Effector memory CD8-positive, alpha-beta T cell (primary cell): ENCODE data around the gene GLRA3.

Experiments used
- ATAC-seq: fragments of 150-1000 bp; cut with Tn5 transposase; replicated peaks from 2 replicates; pipeline ENCODE4 v1.10.0; 2021; ENCODE audit warnings: mild to moderate bottlenecking, moderate library complexity
- DNase-seq, 3 experiments: peaks; one replicate each; pipeline ENCODE4 v3.0.0; 2021
- H3K27ac Mint-ChIP-seq, 2 donors: one replicate each; pipeline ENCODE4 v1.8.0; 2022; ENCODE audit warnings: mild to moderate bottlenecking in 2 of 2, mixed read lengths in 2 of 2, moderate library complexity in 2 of 2
- H3K27me3 Mint-ChIP-seq, 2 donors: one replicate each; pipeline ENCODE4 v1.8.0; 2022; ENCODE audit warnings: mixed read lengths in 2 of 2
- H3K36me3 Mint-ChIP-seq: one replicate; pipeline ENCODE4 v1.8.0; 2022; ENCODE audit warnings: mild to moderate bottlenecking, moderate library complexity, mixed read lengths; ENCODE audit not compliant: insufficient read depth
- H3K4me1 Mint-ChIP-seq, 2 donors: one replicate each; pipeline ENCODE4 v1.8.0; 2022; ENCODE audit warnings: low read depth in 2 of 2, mixed read lengths in 2 of 2
- H3K4me3 Mint-ChIP-seq, 2 donors: one replicate each; pipeline ENCODE4 v1.8.0; 2022; ENCODE audit warnings: mild to moderate bottlenecking in 2 of 2, mixed read lengths in 2 of 2, moderate library complexity in 2 of 2
- H3K9me3 Mint-ChIP-seq, 2 donors: one replicate each; pipeline ENCODE4 v1.8.0; 2022; ENCODE audit warnings: mixed read lengths in 2 of 2

GLRA3 gene

DNA sequence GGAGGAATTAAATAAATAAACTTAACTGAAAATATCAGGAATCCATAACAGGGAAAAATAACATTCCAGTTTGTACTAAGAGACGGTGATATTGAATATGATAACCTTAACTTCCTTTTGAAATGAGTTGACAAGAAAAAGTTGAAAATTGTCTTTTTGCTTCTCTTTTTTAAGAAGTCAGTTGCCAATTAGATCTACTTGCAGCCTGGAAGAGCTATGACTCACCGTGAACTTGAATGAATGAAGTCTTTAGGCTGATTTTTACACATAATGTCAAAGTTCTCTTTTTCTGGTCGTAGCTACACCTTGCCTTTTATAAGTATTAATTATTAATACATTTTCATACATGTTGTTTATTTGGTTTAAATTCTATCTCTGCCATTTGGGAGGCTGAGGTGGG lies 212.4 kb downstream of the GLRA3 start:
- ATAC-seq (no peak), DNase-seq (no peak)
- Mint-ChIP-seq H3K4me1 (no peaks in the 10 kb centered on the region), H3K9me3 (peaks cover 0 to 3% of the 10 kb centered on the region in 2 donors), H3K36me3 (no peaks in the 10 kb centered on the region), H3K27me3 (no peaks in the 10 kb centered on the region), H3K27ac (no peak overlapping the region), H3K4me3 (no peak overlapping the region)

DNA sequence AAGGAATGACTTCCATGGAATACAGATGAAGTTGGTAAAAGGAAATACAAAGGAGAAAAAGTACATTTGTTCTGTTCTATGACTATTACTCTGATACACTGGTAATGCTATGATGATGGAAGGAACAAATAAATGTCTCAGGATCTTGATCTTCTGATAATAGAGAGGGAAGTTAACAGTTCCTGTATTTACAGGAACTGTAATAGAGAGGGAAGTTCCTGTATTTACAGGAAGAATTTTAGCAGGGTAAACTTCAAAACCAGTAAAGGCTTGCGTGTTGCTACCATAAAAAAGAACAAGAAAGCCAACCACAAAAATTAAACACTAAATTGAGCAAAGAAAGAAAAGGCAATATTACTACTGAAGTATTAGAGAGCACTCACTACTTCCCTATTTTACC lies 215.1 kb downstream of the GLRA3 start:
- DNase-seq: no peak
- Mint-ChIP-seq H3K27me3 (no peaks in the 10 kb centered on the region), H3K9me3 (peaks cover 0 to 1% of the 10 kb centered on the region in 2 donors), H3K36me3 (no peaks in the 10 kb centered on the region), H3K27ac (no peak overlapping the region), H3K4me1 (no peaks in the 10 kb centered on the region), H3K4me3 (no peak overlapping the region)
- ATAC-seq: no peak

DNA sequence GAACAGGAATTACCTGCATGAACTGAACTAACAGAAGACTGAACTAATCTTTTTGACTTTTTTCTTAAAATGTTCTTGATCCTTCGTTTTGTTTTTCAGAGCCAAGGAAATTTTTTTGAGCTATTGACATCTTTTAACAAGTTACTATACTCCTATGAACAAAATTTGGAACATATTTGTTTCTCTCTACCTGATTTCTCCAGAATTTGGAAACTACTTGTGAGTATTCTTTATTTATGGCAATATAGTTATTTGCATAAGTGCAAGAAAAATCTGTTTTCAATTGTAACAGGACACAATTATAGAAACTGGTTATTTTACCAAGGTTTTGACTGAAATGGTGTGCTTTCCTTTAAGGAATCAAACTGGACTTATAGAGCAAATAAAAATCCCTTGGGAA lies 217.3 kb downstream of the GLRA3 start:
- DNase-seq (no peak), ATAC-seq (no peak)
- Mint-ChIP-seq H3K27ac (no peak overlapping the region), H3K27me3 (no peaks in the 10 kb centered on the region), H3K4me1 (no peaks in the 10 kb centered on the region), H3K9me3 (peaks cover 0 to 5% of the 10 kb centered on the region in 2 donors), H3K36me3 (no peaks in the 10 kb centered on the region), H3K4me3 (no peak overlapping the region)

DNA sequence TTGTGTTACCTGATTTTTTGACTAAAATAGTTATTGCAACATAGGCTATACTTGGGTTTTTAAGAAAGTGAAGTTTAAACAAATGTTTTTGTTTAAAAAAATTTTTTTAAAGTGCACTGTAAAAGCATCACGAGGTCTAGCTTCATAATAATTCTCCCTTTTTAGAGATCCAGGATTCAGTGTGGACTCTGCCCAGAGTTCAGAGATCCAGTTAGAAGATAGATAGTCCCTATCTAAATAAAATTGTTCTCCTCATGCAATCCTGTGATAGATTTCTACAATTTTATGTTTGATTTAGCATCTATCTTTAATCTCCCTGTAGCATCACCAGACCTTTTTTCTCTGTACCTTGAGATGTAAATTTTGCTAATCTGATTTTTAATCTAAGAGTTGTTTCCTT lies 221.3 kb downstream of the GLRA3 start:
- no peak for ATAC-seq
- H3K9me3 Mint-ChIP-seq: peaks cover 0 to 5% of the 10 kb centered on the region in 2 donors
- DNase-seq: no peak
- H3K36me3 Mint-ChIP-seq: no peaks in the 10 kb centered on the region
- H3K4me1 Mint-ChIP-seq: no peaks in the 10 kb centered on the region
- no peaks in the 10 kb centered on the region for H3K27me3 Mint-ChIP-seq
- H3K27ac Mint-ChIP-seq: no peak overlapping the region
- H3K4me3 Mint-ChIP-seq: no peak overlapping the region

DNA sequence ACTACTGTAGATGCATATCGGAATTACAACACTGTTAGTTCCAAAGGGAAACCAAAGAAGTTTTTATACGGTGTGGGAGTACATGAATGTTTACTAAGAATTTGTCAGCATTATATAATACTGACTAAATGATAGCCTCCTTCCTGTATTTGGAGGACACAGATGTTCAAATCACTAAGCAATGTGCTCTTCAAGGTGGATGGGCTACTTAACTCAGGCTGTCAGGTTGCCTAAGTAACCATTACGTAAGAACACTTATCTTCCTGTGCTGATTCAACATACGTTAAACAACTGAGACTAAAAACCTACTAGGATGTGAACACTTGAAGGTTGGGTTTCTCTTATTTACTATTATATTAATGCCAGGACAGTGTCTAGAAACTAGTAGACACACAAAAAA lies 224.8 kb downstream of the GLRA3 start:
- Mint-ChIP-seq H3K36me3 (no peaks in the 10 kb centered on the region), H3K9me3 (peaks cover 0 to 5% of the 10 kb centered on the region in 2 donors), H3K27ac (no peak overlapping the region), H3K4me1 (no peaks in the 10 kb centered on the region), H3K27me3 (no peaks in the 10 kb centered on the region), H3K4me3 (no peak overlapping the region)
- DNase-seq (no peak), ATAC-seq (peak; percentile 43)

DNA sequence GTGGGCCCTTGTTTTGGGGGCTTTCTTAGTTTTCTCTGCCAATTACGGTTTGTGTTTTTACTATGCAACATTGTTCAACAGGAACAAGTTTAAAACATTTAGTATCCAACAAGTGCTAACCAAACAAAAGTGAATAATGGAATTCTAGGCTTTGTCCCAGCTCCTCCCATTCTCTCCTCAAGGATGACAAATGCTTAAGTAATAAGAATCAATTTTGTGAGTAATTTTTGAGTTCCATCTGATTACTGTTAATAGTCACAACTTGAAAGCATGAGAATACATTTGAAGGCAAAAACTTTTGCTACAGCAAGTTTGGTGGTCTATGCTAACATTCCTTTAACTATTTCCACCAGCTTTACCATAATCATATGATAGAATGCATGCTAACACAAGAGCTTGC lies 228.7 kb downstream of the GLRA3 start:
- DNase-seq: no peak
- ATAC-seq: no peak
- H3K36me3 Mint-ChIP-seq: no peaks in the 10 kb centered on the region
- no peak overlapping the region for H3K4me3 Mint-ChIP-seq
- no peaks in the 10 kb centered on the region for H3K27me3 Mint-ChIP-seq
- H3K4me1 Mint-ChIP-seq: no peaks in the 10 kb centered on the region
- H3K27ac Mint-ChIP-seq: no peak overlapping the region
- H3K9me3 Mint-ChIP-seq: peaks cover 0 to 4% of the 10 kb centered on the region in 2 donors

DNA sequence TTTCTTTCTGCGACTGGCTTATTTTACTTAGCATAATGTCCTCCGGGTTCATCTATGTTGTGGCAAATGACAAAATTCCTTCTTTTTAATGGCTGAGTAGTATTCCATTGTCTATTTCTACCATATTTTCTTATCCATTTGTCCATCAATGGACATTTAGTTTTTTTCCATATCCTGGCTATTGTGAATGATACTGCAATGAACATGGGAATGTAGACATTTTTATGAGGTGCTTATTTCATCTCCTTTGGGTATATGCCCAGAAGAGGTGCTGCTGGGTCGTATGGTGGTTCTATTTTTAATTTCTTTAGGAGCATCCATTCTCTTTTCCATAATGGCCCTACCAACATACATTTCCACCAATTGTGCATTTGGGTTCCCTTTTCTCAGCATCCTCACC lies 230.2 kb downstream of the GLRA3 start:
- DNase-seq (no peak), ATAC-seq (no peak)
- Mint-ChIP-seq H3K36me3 (no peaks in the 10 kb centered on the region), H3K4me3 (no peak overlapping the region), H3K27me3 (no peaks in the 10 kb centered on the region), H3K9me3 (peaks cover 0 to 4% of the 10 kb centered on the region in 2 donors), H3K27ac (no peak overlapping the region), H3K4me1 (no peaks in the 10 kb centered on the region)

DNA sequence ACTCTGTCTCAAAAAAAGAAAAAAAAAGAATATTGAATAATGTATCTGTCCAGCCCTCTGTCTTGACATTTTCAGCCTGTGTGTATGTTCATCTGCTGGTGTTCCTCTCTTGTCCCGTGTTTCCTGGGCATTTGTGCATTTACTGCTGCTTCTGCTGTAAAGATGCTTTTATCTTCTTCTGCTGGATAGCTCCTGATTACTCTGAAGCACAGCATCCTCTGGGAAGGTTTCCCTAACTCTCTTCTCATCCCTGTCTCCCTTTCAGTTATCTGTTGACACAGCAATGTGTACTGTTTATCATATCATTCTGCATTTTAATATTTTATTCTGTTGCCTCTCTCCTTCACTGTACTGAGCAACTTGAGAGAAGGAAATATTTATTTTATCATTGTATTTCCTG lies 232.5 kb downstream of the GLRA3 start:
- Mint-ChIP-seq H3K4me1 (peaks cover 0 to 4% of the 10 kb centered on the region in 2 donors), H3K27ac (no peak overlapping the region), H3K27me3 (no peaks in the 10 kb centered on the region), H3K4me3 (no peak overlapping the region), H3K9me3 (peaks cover 0 to 6% of the 10 kb centered on the region in 2 donors), H3K36me3 (no peaks in the 10 kb centered on the region)
- no peak for DNase-seq
- ATAC-seq: no peak

DNA sequence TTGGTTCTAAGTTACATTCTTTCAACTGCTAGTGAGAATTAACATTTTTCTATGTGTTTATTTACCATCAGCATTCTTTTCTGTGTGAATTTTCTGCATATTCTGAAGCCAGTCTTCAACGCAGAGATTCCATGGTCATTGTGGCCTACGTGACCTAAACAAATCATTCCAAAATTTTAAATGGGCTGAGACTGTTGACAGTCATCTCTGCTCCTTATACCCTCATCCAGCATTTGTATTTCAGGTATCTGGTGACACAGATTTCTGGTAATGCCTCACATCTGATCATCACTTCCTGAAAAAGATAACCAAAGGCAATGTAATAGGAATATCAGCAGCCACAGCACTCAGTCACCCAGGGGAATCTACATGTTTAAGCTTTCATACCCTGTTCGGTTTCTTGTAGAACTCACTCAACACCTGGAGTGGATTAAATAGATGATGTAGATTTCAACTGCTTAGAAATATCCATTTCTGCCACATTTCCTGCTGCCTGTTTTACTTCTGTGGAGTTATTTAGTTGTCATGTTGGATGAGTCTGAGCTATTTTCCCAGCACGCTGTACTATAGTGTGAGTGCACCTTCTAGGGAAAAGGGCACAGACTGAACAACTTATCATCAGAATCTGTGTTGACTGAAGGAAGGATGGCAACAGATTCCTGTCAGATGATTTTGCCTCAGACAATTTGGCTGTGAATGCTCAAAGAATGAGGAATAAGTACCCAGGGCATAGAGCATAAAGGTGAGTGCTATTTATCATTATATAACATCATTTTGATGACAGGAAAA lies 233.7 kb downstream of the GLRA3 start:
- ATAC-seq (no peak), DNase-seq (no peak)
- H3K27ac Mint-ChIP-seq: no peak overlapping the region
- H3K9me3 Mint-ChIP-seq: peaks cover 0 to 7% of the 10 kb centered on the region in 2 donors
- H3K36me3 Mint-ChIP-seq: no peaks in the 10 kb centered on the region
- peaks cover 0 to 6% of the 10 kb centered on the region in 2 donors for H3K4me1 Mint-ChIP-seq
- H3K27me3 Mint-ChIP-seq: no peaks in the 10 kb centered on the region
- no peak overlapping the region for H3K4me3 Mint-ChIP-seq

DNA sequence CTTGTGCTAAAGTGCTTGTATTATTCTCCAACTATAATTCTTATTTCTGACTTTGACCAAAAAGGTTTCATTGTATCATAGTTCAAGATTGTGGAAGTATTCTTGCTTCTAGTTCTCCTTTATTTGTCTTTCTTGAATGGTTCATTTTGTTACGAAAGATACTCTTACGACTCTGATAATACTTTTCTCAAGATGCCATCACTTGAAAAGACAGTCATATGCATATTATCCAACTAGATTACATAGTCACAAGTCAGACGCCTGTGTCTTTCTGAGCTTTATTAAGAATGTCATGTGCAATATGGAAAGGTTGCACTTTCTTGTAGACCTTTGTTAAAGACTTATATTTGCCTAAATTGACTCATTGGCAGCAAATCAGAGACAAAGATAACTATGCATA lies 235.3 kb downstream of the GLRA3 start:
- DNase-seq: no peak
- H3K27me3 Mint-ChIP-seq: no peaks in the 10 kb centered on the region
- ATAC-seq: no peak
- no peak overlapping the region for H3K27ac Mint-ChIP-seq
- H3K4me3 Mint-ChIP-seq: no peak overlapping the region
- peaks cover 0 to 7% of the 10 kb centered on the region in 2 donors for H3K9me3 Mint-ChIP-seq
- no peaks in the 10 kb centered on the region for H3K36me3 Mint-ChIP-seq
- H3K4me1 Mint-ChIP-seq: peaks cover 0 to 6% of the 10 kb centered on the region in 2 donors

DNA sequence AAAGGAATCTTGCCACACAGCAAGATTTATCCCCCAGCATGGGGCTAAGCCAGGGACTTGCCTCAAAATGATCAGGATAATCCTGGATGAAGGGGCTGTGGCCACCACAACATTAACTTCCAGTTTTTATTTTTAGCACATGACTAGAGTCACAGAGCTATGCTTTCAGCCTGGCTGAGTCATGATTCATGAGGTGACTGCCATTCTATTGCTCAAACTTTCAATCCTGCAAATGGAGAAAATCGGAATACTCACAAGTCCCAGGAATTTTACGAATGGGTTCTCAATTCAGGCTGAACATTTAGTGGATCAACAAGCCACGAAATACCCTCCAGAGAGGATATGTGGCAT lies 236.1 kb downstream of the GLRA3 start:
- H3K9me3 Mint-ChIP-seq: peaks cover 0 to 6% of the 10 kb centered on the region in 2 donors
- peaks cover 0 to 6% of the 10 kb centered on the region in 2 donors for H3K4me1 Mint-ChIP-seq
- no peak overlapping the region for H3K27ac Mint-ChIP-seq
- H3K4me3 Mint-ChIP-seq: no peak overlapping the region
- DNase-seq (no peak), ATAC-seq (no peak)
- no peaks in the 10 kb centered on the region for H3K27me3 Mint-ChIP-seq
- H3K36me3 Mint-ChIP-seq: no peaks in the 10 kb centered on the region

DNA sequence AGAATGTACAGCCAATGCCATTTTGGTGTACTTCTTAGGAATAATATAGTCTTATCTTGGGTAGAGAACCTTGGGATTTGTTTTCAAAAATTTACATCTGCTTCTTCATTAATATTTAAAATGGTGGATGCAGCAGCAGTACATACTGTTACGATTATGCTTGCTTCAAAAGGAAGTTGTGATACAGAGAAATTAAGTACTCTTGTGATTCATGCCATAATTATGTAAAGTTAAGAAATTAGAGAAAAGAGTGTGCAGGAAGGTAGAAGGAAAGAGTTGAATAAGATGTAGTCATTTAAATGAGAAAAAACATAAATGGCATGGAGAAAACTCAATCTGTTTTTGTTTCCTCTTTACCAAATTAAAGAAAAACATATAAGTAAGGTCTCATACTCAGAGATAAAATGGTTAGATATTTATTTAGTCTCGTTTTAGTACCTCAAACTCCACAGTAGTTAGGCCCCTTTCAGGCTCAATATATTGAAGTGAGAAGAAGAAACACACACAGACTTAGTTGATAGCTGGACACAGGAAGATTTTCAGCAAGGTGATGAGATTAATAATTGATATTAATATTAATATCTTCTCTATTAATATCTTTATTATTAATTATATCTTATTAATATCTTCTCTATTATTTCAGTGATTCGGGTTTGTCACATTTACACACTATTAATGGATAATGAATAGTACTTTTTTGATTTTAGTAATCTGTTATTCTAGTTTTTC lies 236.6 kb downstream of the GLRA3 start:
- ATAC-seq (no peak), DNase-seq (no peak)
- Mint-ChIP-seq H3K4me3 (no peak overlapping the region), H3K27ac (peak overlapping the region in 1 of 2 donors; percentile 53), H3K4me1 (peaks cover 0 to 6% of the 10 kb centered on the region in 2 donors), H3K9me3 (peaks cover 0 to 8% of the 10 kb centered on the region in 2 donors), H3K36me3 (no peaks in the 10 kb centered on the region), H3K27me3 (no peaks in the 10 kb centered on the region)

DNA sequence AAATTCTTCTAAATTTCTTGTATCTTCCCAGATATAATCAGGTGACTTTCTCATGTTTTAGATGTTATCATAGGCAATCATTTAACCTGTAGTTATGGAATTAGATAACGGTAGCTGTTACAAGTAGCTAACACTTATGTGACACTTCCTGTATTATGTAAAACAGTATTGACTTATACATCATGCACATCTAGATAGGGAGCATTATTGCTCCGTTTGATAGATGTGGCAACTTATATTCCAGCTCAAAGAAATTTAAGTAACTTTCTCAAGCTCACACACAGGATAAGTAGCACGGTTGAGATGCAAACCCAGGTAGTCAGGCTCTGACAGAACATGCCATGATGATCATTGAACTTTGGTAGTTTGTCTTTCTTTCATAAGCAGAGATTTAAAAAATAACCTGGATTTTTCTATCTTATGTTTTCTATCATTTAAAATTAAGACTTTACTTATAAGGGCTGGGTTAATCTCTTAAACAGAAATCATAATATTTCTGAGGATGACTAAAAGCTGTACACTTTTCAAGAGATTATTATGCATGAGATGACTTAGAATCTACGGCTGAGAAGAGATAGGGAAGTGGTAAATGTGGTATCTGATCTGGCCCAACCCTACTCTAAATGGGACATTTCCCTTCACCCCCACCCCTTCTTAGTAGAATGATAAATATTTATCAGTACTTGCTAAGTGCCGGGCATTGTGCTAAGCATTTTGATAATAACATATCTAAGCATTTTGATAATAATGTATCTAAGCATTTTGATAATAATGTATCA lies 237.6 kb downstream of the GLRA3 start:
- no peaks in the 10 kb centered on the region for H3K36me3 Mint-ChIP-seq
- DNase-seq (no peak), ATAC-seq (peak; percentile 96)
- peak overlapping the region in 1 of 2 donors; percentile 53 for H3K27ac Mint-ChIP-seq
- H3K4me1 Mint-ChIP-seq: peaks cover 0 to 6% of the 10 kb centered on the region in 2 donors
- H3K4me3 Mint-ChIP-seq: peak overlapping the region in 1 of 2 donors; percentile 61
- no peaks in the 10 kb centered on the region for H3K27me3 Mint-ChIP-seq
- H3K9me3 Mint-ChIP-seq: peaks cover 0 to 8% of the 10 kb centered on the region in 2 donors
